H1 (cell line): ENCODE measurements around the gene SLC22A2. TPM values are rescaled to one million over a fixed set of nuclear protein-coding genes. Genes with fewer than 3 reads are reported as not detected.

ENCODE experiments used
- BRCA1 ChIP-seq: IDR thresholded peaks from 2 replicates; pipeline ENCODE4 v1.6.1; 2012; ENCODE audit warnings: low read depth, low read length, improper control_type of control experiment
- CHD2 ChIP-seq: IDR thresholded peaks from 2 replicates; pipeline ENCODE4 v1.6.1; 2012; ENCODE audit warnings: low read length, improper control_type of control experiment
- EGR1 ChIP-seq: IDR thresholded peaks from 2 replicates; pipeline ENCODE4 v1.6.1; 2011; ENCODE audit warnings: low read depth, low read length, borderline replicate concordance
- NRF1 ChIP-seq: IDR thresholded peaks from 2 replicates; pipeline ENCODE4 v1.6.1; 2011; ENCODE audit warnings: mild to moderate bottlenecking, low read depth, low read length, improper control_type of control experiment
- PHF8 ChIP-seq: fragments of 200-600 bp; sonication (generic); conservative IDR thresholded peaks from 2 replicates; pipeline ENCODE4 v1.7.1; 2012; ENCODE audit warnings: low read depth, mild to moderate bottlenecking, inconsistent platforms, low read length, moderate library complexity
- SIN3A ChIP-seq, 2 experiments: IDR thresholded peaks in 1 of 2; conservative IDR thresholded peaks in 1 of 2; 2 replicates each; pipeline ENCODE4 v1.6.1; 2011 to 2012; ENCODE audit warnings: low read length in 2 of 2, improper control_type of control experiment in 1 of 2, low read depth in 1 of 2, mild to moderate bottlenecking in 1 of 2
- SP4 ChIP-seq: IDR thresholded peaks from 2 replicates; pipeline ENCODE4 v1.6.1; 2012; ENCODE audit warnings: low read length, inconsistent platforms
- SRF ChIP-seq: IDR thresholded peaks from 2 replicates; pipeline ENCODE4 v1.6.1; 2011; ENCODE audit warnings: mild to moderate bottlenecking, low read depth, low read length, moderate library complexity
- TAF1 ChIP-seq: IDR thresholded peaks from 2 replicates; pipeline ENCODE4 v1.6.1; 2011; ENCODE audit warnings: mild to moderate bottlenecking, low read depth, low read length
- polyA plus RNA-seq, 7 experiments: library from polyadenylated mRNA; depleted of rRNA in 3 of 7; stranded (reverse) in 5 of 7; unstranded in 2 of 7; fragments of >200 nt in 5 of 7; fragments of 200-250 nt in 2 of 7; gene quantifications; 1 replicate in 5 of 7; 2 replicates in 1 of 7; 4 replicates in 1 of 7; pipeline versions ENCODE4 v1.2.1 to v1.2.3, GENCODE V29; 2011 to 2013; ENCODE audit warnings: missing spikeins in 2 of 7, mixed read lengths in 2 of 7
- total RNA-seq: library from RNA; stranded (reverse); fragmentation: NEBNext Ultra II Directional; extraction: Animal tissue kit (Norgen Biotek cat#: 25700); gene quantifications from 2 replicates; pipeline ENCODE4 v1.2.1, GENCODE V29; 2021
- TF ChIP-seq, protein P1 (sequence below): IDR thresholded peaks from 2 replicates; pipeline ENCODE4 v1.6.1; 2011; ENCODE audit warnings: low read length, improper control_type of control experiment

SLC22A2 gene
- total and polyA plus RNA-seq, 2 of the 8 experiments (the other 6 are each of a cell fraction or from before 2014, with no cell fraction given) = 0.23 to 1.4 TPM

- TF ChIP-seq NRF1 (no peak), CHD2 (no peak), PHF8 (no peak), SP4 (no peak), TAF1 (no peak), SIN3A (conservative IDR thresholded peaks at IDR 0.05 in 1 of 2, IDR thresholded peaks at IDR 0.05 in 1 of 2; ENCODE audit: low read depth in 1 of 2, low read length in 2 of 2) (no peak), SRF (no peak), EGR1 (no peak), BRCA1 (no peak)
- TF ChIP-seq, protein P1, sequence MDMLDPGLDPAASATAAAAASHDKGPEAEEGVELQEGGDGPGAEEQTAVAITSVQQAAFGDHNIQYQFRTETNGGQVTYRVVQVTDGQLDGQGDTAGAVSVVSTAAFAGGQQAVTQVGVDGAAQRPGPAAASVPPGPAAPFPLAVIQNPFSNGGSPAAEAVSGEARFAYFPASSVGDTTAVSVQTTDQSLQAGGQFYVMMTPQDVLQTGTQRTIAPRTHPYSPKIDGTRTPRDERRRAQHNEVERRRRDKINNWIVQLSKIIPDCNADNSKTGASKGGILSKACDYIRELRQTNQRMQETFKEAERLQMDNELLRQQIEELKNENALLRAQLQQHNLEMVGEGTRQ = no peak
Measured at GRCh38 chr6:160260367-160260766, 1.7 kb upstream of the SLC22A2 start (continued).
